GM19324 (cell line): ENCODE measurements around the gene LAMTOR2.

Experiments
- ATAC-seq: cut with Tn5 transposase; IDR thresholded peaks from one replicate; pipeline ENCODE4 v1.9.1; 2021; ENCODE audit warnings: mild to moderate bottlenecking, moderate library complexity; ENCODE audit not compliant: unreplicated experiment, low FRiP score

LAMTOR2 gene

GRCh38 chr1:156096640-156097391, 42.2 kb downstream of the LAMTOR2 start:
- ATAC-seq = peak; percentile 61

- no peak for ATAC-seq
These were observed 43.1 kb downstream of the LAMTOR2 start for GRCh38 chr1:156097499-156098178.

GRCh38 chr1:156098784-156099183, 44.2 kb downstream of the LAMTOR2 start:
- no peak for ATAC-seq

GRCh38 chr1:156099282-156099681, 44.7 kb downstream of the LAMTOR2 start:
- no peak for ATAC-seq

GRCh38 chr1:156100205-156100995, 45.8 kb downstream of the LAMTOR2 start:
- no peak for ATAC-seq

GRCh38 chr1:156101880-156102279, 47.3 kb downstream of the LAMTOR2 start:
- ATAC-seq = no peak

- ATAC-seq = no peak
These were observed 48.3 kb downstream of the LAMTOR2 start for GRCh38 chr1:156102633-156103511.

- ATAC-seq = no peak
These were observed 49.0 kb downstream of the LAMTOR2 start for GRCh38 chr1:156103521-156103947.

GRCh38 chr1:156104065-156104810, 49.7 kb downstream of the LAMTOR2 start:
- ATAC-seq = no peak

GRCh38 chr1:156104861-156105832, 50.6 kb downstream of the LAMTOR2 start:
- ATAC-seq = no peak

GRCh38 chr1:156106624-156107488, 52.3 kb downstream of the LAMTOR2 start:
- ATAC-seq = no peak

- no peak for ATAC-seq
These were observed 53.5 kb downstream of the LAMTOR2 start for GRCh38 chr1:156108057-156108456.
